GM12878 (cell line): Measurements from ENCODE around the gene ITPR2. TPM values are rescaled to one million over a fixed set of nuclear protein-coding genes. Genes with fewer than 3 reads are reported as not detected.

Source experiments
- BCL3 ChIP-seq: IDR thresholded peaks from 2 replicates; pipeline ENCODE4 v1.6.1; 2011; ENCODE audit warnings: borderline replicate concordance, low read depth, mild to moderate bottlenecking, moderate library complexity, low read length; ENCODE audit not compliant: insufficient read depth, poor library complexity, severe bottlenecking
- BCLAF1 ChIP-seq: fragments of 450-650 bp; IDR thresholded peaks from 2 replicates; pipeline ENCODE4 v1.6.1; 2017; ENCODE audit warnings: antibody characterized with exemption, mild to moderate bottlenecking, moderate library complexity
- CEBPZ ChIP-seq: fragments of 150-350 bp; IDR thresholded peaks from 2 replicates; pipeline ENCODE4 v1.6.1; 2016; ENCODE audit warnings: low read depth, low read length
- E2F4 ChIP-seq: IDR thresholded peaks from 2 replicates; pipeline ENCODE4 v1.6.1; 2012; ENCODE audit warnings: low read depth, low read length, improper control_type of control experiment
- EED ChIP-seq: sonication (generic); IDR thresholded peaks from 2 replicates; pipeline ENCODE4 v1.6.1; 2016; ENCODE audit warnings: antibody characterized with exemption, low read depth
- FOXM1 ChIP-seq: IDR thresholded peaks from 2 replicates; pipeline ENCODE4 v1.6.1; 2012; ENCODE audit warnings: low read depth, mild to moderate bottlenecking, inconsistent platforms, low read length, moderate library complexity
- GATAD2B ChIP-seq: fragments of 450-650 bp; conservative IDR thresholded peaks from 2 replicates; pipeline ENCODE4 v1.6.1; 2017; ENCODE audit warnings: low read depth, mild to moderate bottlenecking, moderate library complexity
- HDAC2 ChIP-seq: fragments of 200-600 bp; sonication (generic); IDR thresholded peaks from 2 replicates; pipeline ENCODE4 v1.6.1; 2017
- HDGF ChIP-seq: fragments of 450-650 bp; IDR thresholded peaks from 2 replicates; pipeline ENCODE4 v1.6.1; 2016; ENCODE audit warnings: antibody characterized with exemption
- IRF5 ChIP-seq: fragments of 450-650 bp; IDR thresholded peaks from 2 replicates; pipeline ENCODE4 v1.6.1; 2017; ENCODE audit warnings: borderline replicate concordance
- POLR2A ChIP-seq: IDR thresholded peaks from 2 replicates; pipeline ENCODE4 v1.6.1; 2011; ENCODE audit warnings: low read depth, mild to moderate bottlenecking, low read length
- POLR2AphosphoS5 ChIP-seq: IDR thresholded peaks from 2 replicates; pipeline ENCODE4 v1.6.1; 2011; ENCODE audit warnings: mild to moderate bottlenecking, low read length, inconsistent platforms
- POU2F2 ChIP-seq: IDR thresholded peaks from 3 replicates; pipeline ENCODE4 v1.6.1; 2011; ENCODE audit warnings: low read depth, mild to moderate bottlenecking, low read length, borderline replicate concordance
- SMARCA5 ChIP-seq: fragments of 450-650 bp; IDR thresholded peaks from 2 replicates; pipeline ENCODE4 v1.6.1; 2017; ENCODE audit warnings: mild to moderate bottlenecking
- TAF1 ChIP-seq: IDR thresholded peaks from 2 replicates; pipeline ENCODE4 v1.6.1; 2011; ENCODE audit warnings: mild to moderate bottlenecking, low read depth, low read length, borderline replicate concordance
- YY1 ChIP-seq: IDR thresholded peaks from 2 replicates; pipeline ENCODE4 v1.6.1; 2011; ENCODE audit warnings: low read depth, mild to moderate bottlenecking, low read length
- ZBED1 ChIP-seq: IDR thresholded peaks from 2 replicates; pipeline ENCODE4 v1.6.1; 2016; ENCODE audit warnings: borderline replicate concordance
- polyA plus RNA-seq, 11 experiments: library from polyadenylated mRNA; depleted of rRNA in 4 of 11; unstranded in 6 of 11; stranded (reverse) in 5 of 11; fragments of >200 nt; fragmentation: Nextera tagmentation in 4 of 11; fragmentation: Illumina TruSeq in 1 of 11; extraction: Ambion mirVana in 4 of 11; extraction: Trizol in 1 of 11; gene quantifications; 1 replicate in 1 of 11; 2 replicates in 10 of 11; pipeline versions ENCODE4 v1.2.1 to v1.2.3, GENCODE V29; 2011 to 2016; ENCODE audit warnings: inconsistent platforms in 2 of 11, missing spikeins in 2 of 11, low read depth in 1 of 11
- total RNA-seq, 4 experiments: library from RNA; depleted of rRNA in 3 of 4; stranded (reverse); fragments of >200 nt in 3 of 4; fragmentation: Illumina TruSeq in 1 of 4; extraction: Trizol in 1 of 4; gene quantifications; 2 replicates each; pipeline versions ENCODE4 v1.2.1 to v1.2.3, GENCODE V29; 2013 to 2021

The ITPR2 gene
- total and polyA plus RNA-seq, 10 of the 15 experiments (the other 5 are each of a cell fraction or from before 2014, with no cell fraction given), result 7.5 to 76.2 (median 47.1) TPM

GRCh38 chr12:26831951-26832821 lies 808 bp downstream of the ITPR2 start (continued):
- no peak for TF ChIP-seq BCLAF1
- TF ChIP-seq HDGF, result no peak
- no peak for TF ChIP-seq IRF5
- 0 out of 2 replicates have a peak, but pooled peaks have one; percentile 39 for TF ChIP-seq ZBED1
- TF ChIP-seq POLR2A, result peak; percentile 65
- no peak; the same call in 1 of the 2 replicates for TF ChIP-seq HDAC2
- TF ChIP-seq EED, result no peak
- peak; percentile 85 for TF ChIP-seq POLR2AphosphoS5
- 0 out of 2 replicates have a peak, but pooled peaks have one; percentile 30 for TF ChIP-seq FOXM1
- TF ChIP-seq GATAD2B, result no peak; the same call in 1 of the 2 replicates
- no peak for TF ChIP-seq CEBPZ
- TF ChIP-seq SMARCA5, result no peak
- TF ChIP-seq E2F4, result no peak
- no peak for TF ChIP-seq YY1
- peak; percentile 75 for TF ChIP-seq TAF1
- peak; percentile 35; the same call in 2 of the 3 replicates for TF ChIP-seq POU2F2
- TF ChIP-seq BCL3, result no peak
